OCI-LY1 (cell line): Measurements from ENCODE around the gene LAX1.
A peak's percentile ranks its signal among the peaks of the same experiment; 100 is the strongest.
"Not testable (repeated sequence)": the region's sequence is repeated elsewhere in the genome, so short reads cannot be mapped to it uniquely, and the experiment has no call there.

Experiments used
- H2AFZ ChIP-seq: fragments of 200-600 bp; sonication (generic), shearing (Covaris generic); 2 replicates; pipeline ENCODE4 v1.6.0; 2014; ENCODE audit warnings: antibody characterized with exemption, mild to moderate bottlenecking, low read length
- H3F3A ChIP-seq: fragments of 200-600 bp; sonication (generic), shearing (Covaris generic); 2 replicates; pipeline ENCODE4 v1.6.0; 2014; ENCODE audit warnings: mild to moderate bottlenecking, antibody characterized with exemption, low read length, moderate library complexity; ENCODE audit not compliant: insufficient read depth
- H3K27ac ChIP-seq: fragments of 200-600 bp; sonication (generic); 2 replicates; pipeline ENCODE4 v1.5.1; 2014; ENCODE audit warnings: low read length, mixed run types, mild to moderate bottlenecking, low read depth; ENCODE audit not compliant: poor library complexity, severe bottlenecking
- H3K27me3 ChIP-seq: fragments of 200-600 bp; sonication (generic); 2 replicates; pipeline ENCODE4 v1.6.0; 2014; ENCODE audit warnings: antibody characterized with exemption, mild to moderate bottlenecking, low read length, moderate library complexity; ENCODE audit not compliant: insufficient read depth
- H3K36me3 ChIP-seq: fragments of 200-600 bp; sonication (generic); 2 replicates; pipeline ENCODE4 v1.6.1; 2014; ENCODE audit warnings: mild to moderate bottlenecking, antibody characterized with exemption, low read length, moderate library complexity, mixed read lengths; ENCODE audit not compliant: insufficient read depth
- H3K4me1 ChIP-seq: fragments of 200-600 bp; sonication (generic); 2 replicates; pipeline ENCODE4 v1.5.1; 2014; ENCODE audit warnings: mild to moderate bottlenecking, low read length, moderate library complexity; ENCODE audit not compliant: insufficient read depth, severe bottlenecking
- H3K4me2 ChIP-seq: fragments of 200-600 bp; sonication (generic), shearing (Covaris generic); 2 replicates; pipeline ENCODE4 v1.6.1; 2014; ENCODE audit warnings: low read length
- H3K4me3 ChIP-seq: fragments of 200-600 bp; sonication (generic); 2 replicates; pipeline ENCODE4 v1.5.1; 2014; ENCODE audit warnings: low read length, low read depth, mild to moderate bottlenecking, mixed read lengths; ENCODE audit not compliant: poor library complexity, severe bottlenecking
- H3K79me2 ChIP-seq: fragments of 200-600 bp; shearing (Covaris generic); 2 replicates; pipeline ENCODE4 v1.6.1; 2016; ENCODE audit warnings: mixed run types, low read length, mixed read lengths; ENCODE audit not compliant: insufficient read depth
- H3K9ac ChIP-seq: fragments of 200-600 bp; sonication (generic), shearing (Covaris generic); 2 replicates; pipeline ENCODE4 v1.6.1; 2014; ENCODE audit warnings: mild to moderate bottlenecking, low read length, mixed read lengths
- H3K9me2 ChIP-seq: fragments of 200-600 bp; sonication (generic), shearing (Covaris generic); 2 replicates; pipeline ENCODE4 v1.6.1; 2014; ENCODE audit warnings: low read depth, mild to moderate bottlenecking, low read length, mixed read lengths
- H3K9me3 ChIP-seq: fragments of 200-600 bp; shearing (Covaris generic); 2 replicates; pipeline ENCODE4 v1.6.1; 2014; ENCODE audit warnings: low read length, mixed read lengths
- H4K20me1 ChIP-seq: fragments of 200-600 bp; sonication (generic), shearing (Covaris generic); 2 replicates; pipeline ENCODE4 v1.6.0; 2016; ENCODE audit warnings: mild to moderate bottlenecking, low read length; ENCODE audit not compliant: insufficient read depth
- EZH2 ChIP-seq: fragments of 200-600 bp; sonication (generic), shearing (Covaris generic); IDR thresholded peaks from 2 replicates; pipeline ENCODE4 v1.8.0; 2017; ENCODE audit warnings: borderline replicate concordance, mixed run types, mild to moderate bottlenecking, antibody characterized with exemption, low read length, moderate library complexity, mixed read lengths
- TF ChIP-seq, protein P1 (sequence below): fragments of 200-600 bp; sonication (generic), shearing (Covaris generic); IDR thresholded peaks from 2 replicates; pipeline ENCODE4 v1.5.1; 2017; ENCODE audit warnings: mild to moderate bottlenecking, antibody characterized with exemption, low read length, moderate library complexity, mixed read lengths

The LAX1 gene

DNA sequence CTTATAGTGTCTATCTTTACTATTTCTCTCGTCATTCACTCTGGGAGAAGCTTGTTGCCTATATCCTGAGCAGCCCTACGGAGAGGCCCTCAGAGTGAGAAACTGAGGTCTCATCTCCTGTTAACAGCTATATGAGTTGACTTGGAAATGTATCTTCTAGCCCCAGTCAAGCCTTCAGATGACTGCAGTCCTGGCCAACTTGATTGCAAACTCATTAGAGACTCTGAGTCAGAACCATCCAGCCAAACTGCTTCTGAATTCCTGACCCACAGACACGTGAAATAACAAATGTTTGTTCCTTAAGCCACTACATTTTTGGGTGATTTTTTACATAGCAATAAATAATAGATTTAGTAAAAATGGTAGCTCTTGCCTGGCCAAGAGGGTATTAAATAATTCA is 26.5 kb downstream of the LAX1 start:
- no peaks in the 10 kb centered on the region for H3K36me3 ChIP-seq
- TF ChIP-seq, protein P1, sequence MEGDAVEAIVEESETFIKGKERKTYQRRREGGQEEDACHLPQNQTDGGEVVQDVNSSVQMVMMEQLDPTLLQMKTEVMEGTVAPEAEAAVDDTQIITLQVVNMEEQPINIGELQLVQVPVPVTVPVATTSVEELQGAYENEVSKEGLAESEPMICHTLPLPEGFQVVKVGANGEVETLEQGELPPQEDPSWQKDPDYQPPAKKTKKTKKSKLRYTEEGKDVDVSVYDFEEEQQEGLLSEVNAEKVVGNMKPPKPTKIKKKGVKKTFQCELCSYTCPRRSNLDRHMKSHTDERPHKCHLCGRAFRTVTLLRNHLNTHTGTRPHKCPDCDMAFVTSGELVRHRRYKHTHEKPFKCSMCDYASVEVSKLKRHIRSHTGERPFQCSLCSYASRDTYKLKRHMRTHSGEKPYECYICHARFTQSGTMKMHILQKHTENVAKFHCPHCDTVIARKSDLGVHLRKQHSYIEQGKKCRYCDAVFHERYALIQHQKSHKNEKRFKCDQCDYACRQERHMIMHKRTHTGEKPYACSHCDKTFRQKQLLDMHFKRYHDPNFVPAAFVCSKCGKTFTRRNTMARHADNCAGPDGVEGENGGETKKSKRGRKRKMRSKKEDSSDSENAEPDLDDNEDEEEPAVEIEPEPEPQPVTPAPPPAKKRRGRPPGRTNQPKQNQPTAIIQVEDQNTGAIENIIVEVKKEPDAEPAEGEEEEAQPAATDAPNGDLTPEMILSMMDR, result no peak
- no peak for TF ChIP-seq EZH2

GRCh38 chr1:203792486-203792885 is 27.5 kb downstream of the LAX1 start:
- Histone ChIP-seq H3K9ac (no peak overlapping the region), H3K36me3 (peaks cover 9% of the 10 kb centered on the region), H3K9me3 (no peaks in the 10 kb centered on the region), H4K20me1 (no peaks in the 10 kb centered on the region), H3K27me3 (no peaks in the 10 kb centered on the region), H2AFZ (no peak overlapping the region), H3K79me2 (peaks cover 16% of the 10 kb centered on the region), H3K4me1 (peaks cover 34% of the 10 kb centered on the region), H3K4me3 (no peak overlapping the region), H3K27ac (no peak overlapping the region), H3F3A (no peaks in the 10 kb centered on the region), H3K4me2 (no peak overlapping the region), H3K9me2 (no peaks in the 10 kb centered on the region)
- TF ChIP-seq, protein P1, result no peak
- no peak for TF ChIP-seq EZH2

More for the DNA sequence above, 26.5 kb downstream of the LAX1 start:
- H4K20me1 ChIP-seq, result no peaks in the 10 kb centered on the region
- H3K9ac ChIP-seq, result no peak overlapping the region
- H3K4me1 ChIP-seq, result peaks cover 24% of the 10 kb centered on the region
- no peak overlapping the region for H3K4me3 ChIP-seq
- H2AFZ ChIP-seq, result no peak overlapping the region
- H3K27me3 ChIP-seq, result no peaks in the 10 kb centered on the region
- no peaks in the 10 kb centered on the region for H3K9me3 ChIP-seq
- no peaks in the 10 kb centered on the region for H3K9me2 ChIP-seq
- peak overlapping the region; percentile 10 for H3K27ac ChIP-seq
- peaks cover 6% of the 10 kb centered on the region for H3K79me2 ChIP-seq
- no peak overlapping the region for H3K4me2 ChIP-seq
- no peaks in the 10 kb centered on the region for H3F3A ChIP-seq

DNA sequence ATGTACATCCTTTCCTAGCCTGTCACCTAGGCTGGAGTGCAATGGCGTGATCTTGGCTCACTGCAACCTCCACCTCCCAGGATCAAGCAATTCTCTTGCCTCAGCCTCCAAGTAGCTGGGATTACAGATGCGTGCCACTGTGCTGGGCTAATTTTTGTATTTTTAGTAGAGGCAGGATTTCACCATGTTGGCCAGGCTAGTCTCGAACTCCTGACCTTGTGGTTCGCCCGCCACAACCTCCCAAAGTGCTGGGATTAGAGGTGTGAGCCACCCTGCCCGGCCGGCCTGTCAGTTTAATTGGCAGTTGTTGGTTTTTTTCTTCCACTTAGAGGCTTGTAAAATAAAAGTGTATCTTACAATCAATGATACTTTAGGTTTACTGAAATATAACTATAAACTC is 28.6 kb downstream of the LAX1 start:
- H3K9me2 ChIP-seq, H3K4me2 ChIP-seq, H3K27me3 ChIP-seq, H3F3A ChIP-seq, H2AFZ ChIP-seq, H3K9ac ChIP-seq, H3K9me3 ChIP-seq, H4K20me1 ChIP-seq, H3K4me3 ChIP-seq: not testable (repeated sequence)
- Histone ChIP-seq H3K36me3 (peaks cover 19% of the 10 kb centered on the region), H3K27ac (peak overlapping the region; percentile 7), H3K79me2 (peaks cover 27% of the 10 kb centered on the region), H3K4me1 (peaks cover 35% of the 10 kb centered on the region)

DNA sequence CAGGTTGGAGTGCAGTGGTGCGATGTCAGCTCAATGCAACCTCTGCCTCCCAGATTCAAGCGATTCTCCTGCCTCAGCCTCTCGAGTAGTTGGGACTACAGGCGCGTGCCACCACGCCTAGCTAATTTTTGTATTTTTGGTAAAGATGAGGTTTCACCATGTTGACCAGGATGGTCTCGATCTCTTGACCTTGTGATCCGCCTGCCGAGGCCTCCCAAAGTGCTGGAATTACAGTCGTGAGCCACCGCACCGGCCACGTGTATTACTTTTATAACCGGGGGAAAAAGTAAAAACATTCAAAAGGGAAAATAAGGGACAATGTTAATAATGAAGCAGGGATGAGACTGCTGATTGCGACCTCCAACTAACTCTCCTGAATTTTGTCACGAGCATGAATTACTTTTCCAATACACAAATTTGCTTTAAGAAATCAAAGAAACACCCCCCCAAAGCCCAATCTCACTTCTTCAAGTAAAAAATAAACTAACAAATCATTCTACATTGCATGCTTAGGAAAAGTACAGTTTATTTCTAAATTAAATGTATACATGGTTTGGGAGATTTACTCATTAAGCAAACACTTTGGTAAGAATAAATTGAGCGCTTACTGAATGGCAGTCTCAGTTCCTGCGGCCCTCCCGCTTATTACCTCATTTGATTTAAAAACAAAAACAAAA is 29.9 kb downstream of the LAX1 start:
- H3K27ac ChIP-seq, result peak overlapping the region; percentile 55
- H3K36me3 ChIP-seq, result peaks cover 33% of the 10 kb centered on the region
- no peaks in the 10 kb centered on the region for H3K9me2 ChIP-seq
- H3F3A ChIP-seq, result no peaks in the 10 kb centered on the region
- peak overlapping the region; percentile 94 for H3K4me2 ChIP-seq
- H2AFZ ChIP-seq, result peak overlapping the region; percentile 100
- peak overlapping the region; percentile 93 for H3K4me3 ChIP-seq
- peaks cover 41% of the 10 kb centered on the region for H3K79me2 ChIP-seq
- TF ChIP-seq, protein P1, result no peak
- TF ChIP-seq EZH2, result no peak
- 0 out of 2 replicates have a peak, but pooled peaks cover 5% of the 10 kb centered on the region for H3K9me3 ChIP-seq
- H3K4me1 ChIP-seq, result peaks cover 34% of the 10 kb centered on the region
- H3K9ac ChIP-seq, result peak overlapping the region; percentile 92
- H3K27me3 ChIP-seq, result no peaks in the 10 kb centered on the region
- no peaks in the 10 kb centered on the region for H4K20me1 ChIP-seq
